Duodenal mucosa (tissue), 2 donors: ENCODE results near the gene MFN2.
"Not testable (repeated sequence)": the region's sequence is repeated elsewhere in the genome, so short reads cannot be mapped to it uniquely, and the experiment has no call there.

Source experiments
- H3K27ac ChIP-seq: one replicate; pipeline ENCODE4 v1.7.0; 2013; ENCODE audit warnings: low read depth, low read length
- H3K27me3 ChIP-seq, 2 donors: one replicate each; pipeline ENCODE4 v1.7.0; 2013; ENCODE audit warnings: low read length in 2 of 2, control low read depth in 1 of 2; ENCODE audit not compliant: insufficient read depth in 2 of 2, control insufficient read depth in 1 of 2
- H3K36me3 ChIP-seq, 2 donors: one replicate each; pipeline ENCODE4 v1.7.0; 2013; ENCODE audit warnings: low read length in 2 of 2, control low read depth in 1 of 2; ENCODE audit not compliant: insufficient read depth in 2 of 2, control insufficient read depth in 1 of 2
- H3K4me1 ChIP-seq, 2 donors: one replicate each; pipeline ENCODE4 v1.7.0; 2013; ENCODE audit warnings: low read length in 2 of 2, control low read depth in 1 of 2; ENCODE audit not compliant: insufficient read depth in 2 of 2, control insufficient read depth in 1 of 2
- H3K4me3 ChIP-seq, 2 donors: one replicate each; pipeline ENCODE4 v1.7.0; 2013; ENCODE audit warnings: low read length in 2 of 2, low read depth in 1 of 2
- H3K9ac ChIP-seq, 2 donors: one replicate each; pipeline ENCODE4 v1.7.0; 2013; ENCODE audit warnings: low read length in 2 of 2, low read depth in 1 of 2
- H3K9me3 ChIP-seq, 2 donors: one replicate each; pipeline ENCODE4 v1.7.0; 2013; ENCODE audit warnings: low read length in 2 of 2, control low read depth in 1 of 2; ENCODE audit not compliant: control insufficient read depth in 1 of 2

The MFN2 gene

DNA sequence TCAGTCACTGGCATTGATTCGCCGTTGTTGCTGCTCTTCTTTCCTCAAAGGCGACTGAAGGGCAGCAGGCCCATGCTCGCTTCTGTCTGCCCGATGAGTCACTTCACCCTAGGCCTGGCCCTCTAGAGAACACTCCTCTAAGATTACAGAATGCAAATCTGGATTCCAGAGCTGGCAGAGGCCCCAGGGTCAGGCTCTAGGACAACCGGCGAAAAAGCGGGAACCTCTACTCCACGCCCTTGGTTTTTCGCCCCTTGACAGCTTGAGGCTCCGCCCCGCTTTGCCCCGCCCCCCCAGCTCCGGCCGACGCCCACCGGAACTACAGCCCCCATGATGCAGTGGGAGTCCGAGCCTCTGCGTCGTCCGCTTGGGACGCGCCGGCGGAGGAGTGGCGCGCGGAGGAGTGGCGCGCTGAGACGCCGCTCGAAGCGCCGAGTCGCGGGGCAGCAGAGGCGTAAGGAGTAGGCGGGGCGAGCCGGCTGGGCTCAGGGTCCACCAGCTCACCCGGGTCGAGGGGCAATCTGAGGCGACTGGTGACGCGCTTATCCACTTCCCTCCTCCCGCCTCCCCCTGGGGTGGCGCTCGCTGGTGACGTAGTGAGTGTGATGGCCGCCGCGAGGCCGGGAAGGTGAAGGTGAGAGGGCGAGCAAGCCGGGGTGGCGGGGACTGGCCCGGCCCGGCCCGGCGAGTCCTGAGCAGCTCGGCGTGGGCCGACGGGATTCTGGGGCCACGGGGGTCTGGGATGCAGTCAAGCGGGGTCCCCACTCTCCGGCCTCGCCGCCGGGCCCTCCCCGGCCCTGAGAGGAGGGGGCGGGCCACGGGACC is at the start of gene MFN2:
MFN2 (plus strand) TSS at position 594 of the 825 bp plus-strand sequence. CDS start 8,725 bp downstream, outside the sequence.
- Histone ChIP-seq H3K9me3 (no peaks in the 10 kb centered on the region), H3K27me3 (no peaks in the 10 kb centered on the region), H3K4me1 (peaks cover 53 to 61% of the 10 kb centered on the region in 2 donors), H3K27ac (peak within 1 kb of the TSS; percentile 93), H3K36me3 (peaks cover 5 to 31% of the 10 kb centered on the region in 2 donors), H3K4me3 (peak within 1 kb of the TSS; percentile 98 to 99), H3K9ac (peak within 1 kb of the TSS; percentile 99 to 100)

DNA sequence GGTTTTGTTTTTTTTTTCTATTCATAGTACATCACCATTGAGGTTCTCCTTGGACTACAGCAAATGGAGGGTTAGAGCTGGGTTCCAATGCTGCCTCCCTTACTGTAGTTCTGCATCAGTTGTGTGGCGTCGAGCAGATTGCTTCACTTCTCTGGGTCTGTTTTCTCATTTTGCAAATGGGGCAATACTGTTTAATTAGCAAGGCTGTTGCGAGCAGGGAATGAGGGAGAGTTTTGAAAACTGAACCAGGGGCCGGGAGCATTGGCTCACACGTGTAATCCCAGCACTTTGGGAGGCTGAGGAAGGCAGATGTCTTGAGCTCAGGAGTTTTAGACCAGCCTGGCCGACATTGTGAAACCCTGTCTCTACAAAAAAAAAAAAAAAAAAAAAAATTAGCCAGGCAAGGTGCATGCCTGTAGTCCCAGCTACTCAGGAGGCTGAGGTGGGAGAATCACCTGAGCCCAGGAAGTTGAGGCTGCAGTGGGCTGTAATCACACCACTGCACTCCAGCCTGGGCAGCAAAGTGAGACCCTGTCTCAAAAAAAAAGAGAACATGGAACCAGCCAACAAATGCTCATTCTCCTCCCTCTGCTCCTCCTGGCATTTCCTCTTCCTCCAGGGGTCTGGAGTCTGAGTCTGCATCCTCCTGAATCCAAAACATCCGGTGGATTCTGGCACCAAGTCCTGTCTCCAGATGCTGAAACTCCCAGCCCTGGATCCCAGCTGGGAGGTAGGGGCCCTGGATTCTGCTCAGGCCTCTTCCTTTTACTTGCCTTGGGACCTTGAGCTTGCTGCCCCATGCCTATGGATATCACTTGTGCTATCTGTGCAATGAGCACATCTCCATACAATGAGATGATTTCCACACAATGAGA is 49.4 kb upstream of the MFN2 start:
- H3K9me3 ChIP-seq, result no peaks in the 10 kb centered on the region
- H3K4me3 ChIP-seq, result no peak overlapping the region
- no peaks in the 10 kb centered on the region for H3K27me3 ChIP-seq
- no peak overlapping the region for H3K27ac ChIP-seq
- no peaks in the 10 kb centered on the region for H3K36me3 ChIP-seq
- H3K9ac ChIP-seq, result no peak overlapping the region
- H3K4me1 ChIP-seq, result peaks cover 9 to 21% of the 10 kb centered on the region in 2 donors

DNA sequence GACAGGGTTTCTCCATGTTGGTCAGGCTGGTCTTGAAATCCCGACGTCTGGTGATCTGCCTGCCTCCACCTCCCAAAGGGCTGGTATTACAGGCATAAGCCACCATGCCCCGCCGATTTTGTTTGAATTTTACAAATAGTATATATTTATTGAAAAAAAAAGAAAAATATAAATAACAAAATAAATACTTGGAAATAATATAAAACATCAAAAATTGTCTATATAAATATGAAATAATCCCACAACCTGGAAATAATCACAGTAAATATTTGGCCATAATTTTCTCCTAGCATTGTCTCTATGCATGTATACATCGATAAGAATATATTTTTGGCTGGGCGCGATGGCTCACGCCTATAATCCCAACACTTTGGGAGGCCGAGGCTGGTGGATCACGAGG is 48.4 kb upstream of the MFN2 start:
- Histone ChIP-seq H3K9ac (no peak overlapping the region), H3K27ac (no peak overlapping the region), H3K9me3 (no peaks in the 10 kb centered on the region), H3K27me3 (no peaks in the 10 kb centered on the region), H3K4me1 (peaks cover 9 to 21% of the 10 kb centered on the region in 2 donors), H3K36me3 (no peaks in the 10 kb centered on the region), H3K4me3 (no peak overlapping the region)

DNA sequence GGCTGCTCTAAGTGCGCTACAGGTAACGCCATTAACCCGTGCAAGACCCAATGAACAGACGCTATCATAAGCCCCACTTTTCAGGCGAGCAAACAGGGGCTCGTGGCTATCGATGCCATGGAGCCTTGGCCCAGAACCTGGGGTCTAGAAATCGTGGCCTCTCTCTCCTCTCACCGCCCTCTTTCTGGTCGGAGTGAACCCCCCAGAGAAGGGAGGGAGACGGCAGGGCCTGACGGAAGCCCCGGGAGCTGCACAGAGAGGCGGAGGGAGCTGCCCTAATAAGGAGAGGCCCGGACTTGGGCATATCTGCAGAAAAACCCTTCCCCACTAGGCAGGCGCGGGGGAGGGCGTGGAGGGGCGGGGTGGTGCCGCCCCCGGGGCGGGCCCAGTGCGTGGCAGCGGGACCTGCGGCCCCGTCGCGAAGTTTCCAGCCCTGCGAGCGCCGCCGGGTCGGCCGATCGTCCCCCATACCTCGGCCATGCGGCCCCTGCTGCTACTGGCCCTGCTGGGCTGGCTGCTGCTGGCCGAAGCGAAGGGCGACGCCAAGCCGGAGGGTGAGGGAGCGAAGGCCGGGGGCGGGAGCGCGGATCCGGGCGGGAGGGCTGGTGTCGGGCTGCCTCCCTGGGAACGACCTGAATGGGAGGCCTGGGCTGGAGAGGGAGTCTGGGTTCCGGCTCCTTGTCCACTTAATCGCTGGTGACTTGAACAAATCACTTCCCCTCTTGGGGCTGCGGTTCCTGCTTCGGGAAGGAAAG is 45.8 kb upstream of the MFN2 start, which contains the start of gene PLOD1:
PLOD1 (plus strand) TSS at position 416 of the 755 bp plus-strand sequence; CDS start at position 479, 63 bp downstream.
- H3K9ac ChIP-seq, result peak within 1 kb of the TSS; percentile 82 to 86
- H3K9me3 ChIP-seq, result no peaks in the 10 kb centered on the region
- H3K27me3 ChIP-seq, result no peaks in the 10 kb centered on the region
- no peaks in the 10 kb centered on the region for H3K36me3 ChIP-seq
- H3K27ac ChIP-seq, result peak within 1 kb of the TSS; percentile 77
- H3K4me3 ChIP-seq, result peak within 1 kb of the TSS; percentile 72 to 83
- peaks cover 9 to 16% of the 10 kb centered on the region in 2 donors for H3K4me1 ChIP-seq

DNA sequence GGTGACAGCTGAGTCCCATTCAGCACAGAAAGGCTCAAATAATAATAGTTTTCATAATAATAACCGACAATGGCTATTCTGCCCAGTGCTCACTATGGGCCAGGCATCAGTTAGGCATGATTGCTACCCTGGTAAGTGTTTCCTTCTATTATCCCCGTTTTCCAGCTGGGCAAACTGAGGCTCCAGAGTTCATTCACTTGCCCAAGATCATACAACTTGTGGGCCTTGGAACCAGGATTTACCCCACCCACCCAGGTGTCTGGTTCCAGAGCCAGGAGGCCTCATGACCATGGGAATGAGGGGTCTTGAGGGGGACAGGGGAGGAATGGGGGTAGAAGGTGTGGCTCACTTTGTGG is 45.2 kb upstream of the MFN2 start:
- Histone ChIP-seq H3K27me3 (no peaks in the 10 kb centered on the region), H3K4me3 (peak overlapping the region; percentile 72 to 83), H3K36me3 (no peaks in the 10 kb centered on the region), H3K27ac (no peak overlapping the region), H3K4me1 (peaks cover 5 to 13% of the 10 kb centered on the region in 2 donors), H3K9me3 (no peaks in the 10 kb centered on the region), H3K9ac (peak overlapping the region; percentile 78 to 82)

DNA sequence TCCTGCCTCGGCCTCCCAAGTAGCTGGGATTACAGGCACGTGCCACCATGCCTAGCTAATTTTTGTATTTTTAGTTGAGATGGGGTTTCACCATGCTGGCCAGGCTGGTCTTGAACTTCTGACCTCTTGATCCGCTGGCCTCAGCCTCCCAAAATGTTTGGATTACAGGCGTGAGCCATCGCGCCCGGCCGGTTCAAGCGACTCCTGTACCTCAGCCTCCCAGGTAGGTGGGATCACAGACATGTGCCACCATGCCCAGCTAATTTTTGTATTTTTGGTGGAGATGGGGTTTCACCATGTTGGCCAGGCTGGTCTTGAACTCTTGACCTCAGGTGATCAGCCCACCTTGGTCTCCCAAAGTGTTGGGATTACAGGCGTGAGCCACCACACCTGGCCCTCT is 44.5 kb upstream of the MFN2 start:
- not testable (repeated sequence) for H3K9ac ChIP-seq, H3K4me3 ChIP-seq, H3K27me3 ChIP-seq, H3K9me3 ChIP-seq, H3K27ac ChIP-seq, H3K36me3 ChIP-seq
- peaks cover 8 to 17% of the 10 kb centered on the region in 2 donors for H3K4me1 ChIP-seq

DNA sequence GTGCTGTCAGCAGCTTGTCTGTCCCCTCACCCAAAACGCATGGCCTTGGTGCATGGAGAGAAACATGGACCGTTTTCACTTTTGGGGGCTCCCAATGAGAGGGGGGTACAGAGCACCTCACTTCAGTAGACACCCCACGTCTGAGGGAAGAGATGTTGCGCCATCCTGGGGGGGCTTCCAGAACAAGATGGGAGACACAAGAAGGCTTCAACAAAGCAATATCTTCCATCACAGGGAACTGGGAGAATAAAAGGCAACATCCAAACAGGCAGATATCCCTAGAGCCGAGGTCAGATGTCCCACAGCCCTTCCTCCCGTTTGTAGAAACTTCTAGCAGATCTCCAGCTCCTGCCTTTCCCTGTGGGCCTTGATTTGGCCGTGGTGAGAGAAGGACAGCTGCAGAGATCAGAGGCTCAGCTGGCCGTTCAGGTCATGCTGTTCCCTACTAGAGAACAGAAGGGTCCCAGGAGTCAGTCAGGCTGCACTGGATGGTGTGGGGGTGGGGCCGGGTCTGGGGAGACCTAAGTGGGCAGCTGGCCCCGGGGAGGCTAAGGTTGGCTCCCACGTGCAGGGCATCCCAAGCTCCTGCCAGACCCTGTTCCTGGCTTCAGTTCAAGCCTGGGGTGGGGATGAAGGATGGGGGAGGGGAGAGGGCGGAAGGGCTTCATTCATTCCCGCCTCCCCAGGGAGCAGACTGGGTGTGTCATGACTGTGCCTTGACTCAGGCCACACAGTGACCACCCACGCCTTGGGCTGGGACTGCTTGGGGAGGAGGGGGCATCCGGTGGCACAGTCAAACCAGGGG is 41.3 kb upstream of the MFN2 start:
- Histone ChIP-seq H3K36me3 (peaks cover 0 to 10% of the 10 kb centered on the region in 2 donors), H3K4me3 (no peak overlapping the region), H3K9ac (no peak overlapping the region), H3K9me3 (no peaks in the 10 kb centered on the region), H3K27me3 (no peaks in the 10 kb centered on the region), H3K27ac (no peak overlapping the region), H3K4me1 (peaks cover 11 to 14% of the 10 kb centered on the region in 2 donors)

DNA sequence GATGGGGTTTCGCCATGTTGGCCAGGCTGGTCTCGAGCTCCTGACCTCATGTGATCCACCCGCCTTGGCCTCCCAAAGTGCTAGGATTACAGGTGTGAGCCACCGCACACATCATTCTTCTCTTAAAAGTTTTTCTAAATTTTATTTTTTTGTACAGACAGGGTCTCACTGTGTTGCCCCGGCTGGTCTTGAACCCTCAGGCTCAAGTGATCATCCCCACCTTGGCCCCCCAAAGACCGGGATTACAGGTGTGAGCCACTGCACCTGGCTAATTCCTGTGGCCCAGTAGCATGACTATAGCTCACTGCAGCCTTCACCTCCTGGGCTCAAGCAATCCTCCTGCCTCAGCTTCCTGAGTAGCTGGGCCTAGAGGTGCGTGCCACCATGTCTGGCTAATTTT is 40.5 kb upstream of the MFN2 start:
- Histone ChIP-seq H3K4me1 (peaks cover 7 to 11% of the 10 kb centered on the region in 2 donors), H3K36me3 (peaks cover 0 to 10% of the 10 kb centered on the region in 2 donors)
- H3K4me3 ChIP-seq, H3K9ac ChIP-seq, H3K27ac ChIP-seq, H3K27me3 ChIP-seq, H3K9me3 ChIP-seq: not testable (repeated sequence)

DNA sequence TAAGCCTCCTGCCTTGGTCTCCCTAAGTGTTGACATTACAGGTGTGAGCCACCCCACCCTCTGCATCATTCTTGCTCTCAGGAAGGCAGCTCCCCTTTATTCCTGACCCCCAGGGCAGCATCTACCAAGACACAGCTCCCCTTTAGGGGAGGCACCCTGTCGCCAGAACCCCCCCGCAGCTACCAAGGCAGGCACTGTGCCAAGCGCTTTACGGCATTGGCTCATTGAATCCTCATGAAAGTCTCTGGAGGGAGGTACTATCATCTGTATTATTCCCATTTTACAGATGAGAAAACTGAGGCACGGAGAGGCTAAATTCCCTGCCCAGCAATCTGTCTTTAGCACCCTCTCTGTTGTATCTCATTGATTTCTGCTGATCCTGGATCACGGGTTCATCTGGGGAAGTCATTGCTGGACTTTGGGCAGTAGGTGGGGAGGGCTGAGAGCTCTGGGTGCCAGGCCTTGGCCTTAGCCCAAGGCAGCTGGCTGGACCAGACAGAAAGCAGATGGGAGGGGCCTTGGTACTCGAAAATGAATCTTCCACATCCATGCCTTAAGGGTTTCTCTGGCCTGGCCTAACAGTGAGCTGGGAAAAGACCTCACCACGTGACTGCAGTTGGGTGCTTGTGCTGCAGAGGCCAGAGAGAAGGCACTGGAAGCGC is 39.9 kb upstream of the MFN2 start:
- Histone ChIP-seq H3K4me1 (peaks cover 6 to 7% of the 10 kb centered on the region in 2 donors), H3K27ac (no peak overlapping the region), H3K9me3 (no peaks in the 10 kb centered on the region), H3K36me3 (peaks cover 0 to 10% of the 10 kb centered on the region in 2 donors), H3K4me3 (no peak overlapping the region), H3K9ac (no peak overlapping the region), H3K27me3 (no peaks in the 10 kb centered on the region)
